H1 (cell line): ENCODE results near the gene CBLN3. TPM values are rescaled to one million over a fixed set of nuclear protein-coding genes. Genes with fewer than 3 reads are reported as not detected.

Experiments
- CTCF ChIA-PET: fragments of 300-600 bp; sonication (Branson Sonifier 250); formaldehyde crosslinking; loops from one replicate; lab custom pipeline; 2021; ENCODE audit not compliant: partially characterized antibody; lab: Charles Lee
- POLR2A ChIA-PET: fragments of 300-600 bp; sonication (Branson Sonifier 250); formaldehyde crosslinking; loops from one replicate; lab custom pipeline; 2021; ENCODE audit warnings: inconsistent platforms; ENCODE audit not compliant: partially characterized antibody; lab: Charles Lee
- DNase-seq, 2 experiments: peaks; one replicate each; pipeline versions ENCODE4 v3.0.0 to v3.0.0-alpha.2; 2010 to 2022; ENCODE audit warnings: low spot score in 2 of 2, low read depth in 1 of 2, mixed read lengths in 1 of 2
- FAIRE-seq: peaks from 2 replicates; lab custom pipeline; 2011; peaks lifted over from hg19 to GRCh38; lab: Jason Lieb, UNC
- H2AFZ ChIP-seq: 2 replicates; pipeline ENCODE4 v1.8.1; 2012; ENCODE audit warnings: low read length, inconsistent platforms
- H2AK5ac ChIP-seq: 2 replicates; pipeline ENCODE4 v1.6.1; 2013; ENCODE audit warnings: low read depth, low read length
- H2BK120ac ChIP-seq: replicated peaks from 2 replicates; pipeline ENCODE3; 2013; ENCODE audit warnings: low read depth, low read length, inconsistent platforms
- H2BK12ac ChIP-seq: 2 replicates; pipeline ENCODE4 v1.6.1; 2013; ENCODE audit warnings: low read depth, low read length
- H2BK15ac ChIP-seq: 2 replicates; pipeline ENCODE4 v1.6.1; 2013; ENCODE audit warnings: low read length
- H2BK20ac ChIP-seq: 2 replicates; pipeline ENCODE4 v1.6.1; 2013; ENCODE audit warnings: low read length
- H2BK5ac ChIP-seq: 2 replicates; pipeline ENCODE4 v1.6.1; 2013; ENCODE audit warnings: low read depth, low read length
- H3K14ac ChIP-seq: 2 replicates; pipeline ENCODE4 v1.6.1; 2013; ENCODE audit warnings: inconsistent platforms; ENCODE audit not compliant: insufficient read length
- H3K18ac ChIP-seq: 2 replicates; pipeline ENCODE4 v1.6.1; 2013; ENCODE audit warnings: low read length; ENCODE audit errors: extremely low read depth
- H3K23ac ChIP-seq: 2 replicates; pipeline ENCODE4 v1.6.1; 2013; ENCODE audit warnings: inconsistent platforms; ENCODE audit not compliant: insufficient read length
- H3K23me2 ChIP-seq: 2 replicates; pipeline ENCODE4 v1.6.1; 2013; ENCODE audit warnings: low read depth, low read length
- H3K27ac ChIP-seq: 2 replicates; pipeline ENCODE4 v1.6.1; 2011; ENCODE audit warnings: low read depth, low read length, inconsistent platforms
- H3K27me3 ChIP-seq, 4 experiments: replicated peaks in 1 of 4; 1 replicate in 1 of 4; 2 replicates in 3 of 4; pipeline versions ENCODE4 v1.6.1 to v1.8.1; 2011 to 2013; ENCODE audit warnings: low read length in 3 of 4, mild to moderate bottlenecking in 3 of 4, inconsistent platforms in 2 of 4, mixed read lengths in 2 of 4, moderate library complexity in 1 of 4; ENCODE audit not compliant: control insufficient read depth in 3 of 4, insufficient read depth in 3 of 4; ENCODE audit errors: extremely low read depth in 1 of 4
- H3K36me3 ChIP-seq, 4 experiments: 2 replicates each; pipeline versions ENCODE4 v1.6.1 to v1.8.1; 2011 to 2013; ENCODE audit warnings: mild to moderate bottlenecking in 4 of 4, low read length in 3 of 4, moderate library complexity in 2 of 4, control low read depth in 1 of 4, inconsistent platforms in 1 of 4; ENCODE audit not compliant: insufficient read depth in 4 of 4, control insufficient read depth in 2 of 4
- H3K4ac ChIP-seq: replicated peaks from 2 replicates; pipeline ENCODE3; 2013; ENCODE audit warnings: low read length, low read depth, mixed read lengths, inconsistent platforms; ENCODE audit not compliant: insufficient read length
- H3K4me1 ChIP-seq, 4 experiments: replicated peaks in 1 of 4; 1 replicate in 1 of 4; 2 replicates in 3 of 4; pipeline versions ENCODE4 v1.6.1 to v1.8.1; 2011 to 2013; ENCODE audit warnings: low read length in 3 of 4, inconsistent platforms in 2 of 4, mixed read lengths in 1 of 4; ENCODE audit not compliant: insufficient read depth in 4 of 4, control insufficient read depth in 3 of 4
- H3K4me2 ChIP-seq, 2 experiments: 2 replicates each; pipeline versions ENCODE4 v1.6.1 to v1.8.1; 2011 to 2013; ENCODE audit warnings: low read depth in 2 of 2, low read length in 2 of 2, control low read depth in 1 of 2, inconsistent platforms in 1 of 2, mild to moderate bottlenecking in 1 of 2; ENCODE audit not compliant: insufficient read depth in 1 of 2
- H3K4me3 ChIP-seq, 4 experiments: fragments of 200-600, 300-600 bp in 1 of 4; sonication (generic), shearing (Covaris generic), sonication (Bioruptor Twin) in 1 of 4; 2 replicates each; pipeline versions ENCODE4 v1.5.1 to v1.8.1; 2011 to 2016; ENCODE audit warnings: low read length in 4 of 4, low read depth in 3 of 4, control low read depth in 2 of 4, inconsistent platforms in 2 of 4, mild to moderate bottlenecking in 2 of 4, mixed read lengths in 1 of 4, moderate library complexity in 1 of 4; ENCODE audit not compliant: insufficient read depth in 2 of 4; ENCODE audit errors: extremely low read depth in 1 of 4
- H3K56ac ChIP-seq: replicated peaks from 2 replicates; pipeline ENCODE3; 2013; ENCODE audit warnings: low read depth, mild to moderate bottlenecking, mixed read lengths, low read length, inconsistent platforms; ENCODE audit not compliant: insufficient read length
- H3K79me1 ChIP-seq: 2 replicates; pipeline ENCODE4 v1.6.1; 2013; ENCODE audit warnings: low read depth, low read length, control low read depth
- H3K79me2 ChIP-seq, 2 experiments: 2 replicates each; pipeline versions ENCODE4 v1.6.1 to v1.8.1; 2012 to 2013; ENCODE audit warnings: low read length in 2 of 2, mild to moderate bottlenecking in 2 of 2, inconsistent platforms in 1 of 2; ENCODE audit not compliant: insufficient read depth in 2 of 2, control insufficient read depth in 1 of 2
- H3K9ac ChIP-seq, 4 experiments: replicated peaks in 1 of 4; 1 replicate in 1 of 4; 2 replicates in 3 of 4; pipeline versions ENCODE4 v1.6.1 to v1.8.1; 2011 to 2013; ENCODE audit warnings: low read depth in 3 of 4, low read length in 3 of 4, control low read depth in 2 of 4, mild to moderate bottlenecking in 2 of 4, moderate library complexity in 2 of 4, inconsistent platforms in 1 of 4; ENCODE audit errors: extremely low read depth in 1 of 4
- H3K9me3 ChIP-seq, 2 experiments: 2 replicates each; pipeline versions ENCODE4 v1.6.1 to v1.8.1; 2012 to 2013; ENCODE audit warnings: mild to moderate bottlenecking in 2 of 2, moderate library complexity in 2 of 2, control low read depth in 1 of 2, inconsistent platforms in 1 of 2, low read depth in 1 of 2, low read length in 1 of 2, mixed read lengths in 1 of 2; ENCODE audit not compliant: insufficient read depth in 2 of 2
- H4K20me1 ChIP-seq, 2 experiments: replicated peaks in 1 of 2; 2 replicates each; pipeline versions ENCODE3 to v1.8.1; 2011 to 2013; ENCODE audit warnings: inconsistent platforms in 2 of 2, low read length in 2 of 2, mild to moderate bottlenecking in 1 of 2; ENCODE audit not compliant: insufficient read depth in 2 of 2, control insufficient read depth in 1 of 2
- H4K5ac ChIP-seq: 2 replicates; pipeline ENCODE4 v1.6.1; 2013; ENCODE audit warnings: low read length, low read depth, mixed read lengths, inconsistent platforms; ENCODE audit not compliant: insufficient read length
- H4K8ac ChIP-seq: 2 replicates; pipeline ENCODE4 v1.8.0; 2013; ENCODE audit warnings: mild to moderate bottlenecking, moderate library complexity, low read length, inconsistent platforms; ENCODE audit not compliant: insufficient read depth; ENCODE audit errors: extremely low read depth
- H4K91ac ChIP-seq: replicated peaks from 2 replicates; pipeline ENCODE3; 2013; ENCODE audit warnings: low read length, mixed read lengths, inconsistent platforms; ENCODE audit not compliant: insufficient read length
- BACH1 ChIP-seq: IDR thresholded peaks from 2 replicates; pipeline ENCODE4 v1.6.1; 2012; ENCODE audit warnings: low read length, improper control_type of control experiment
- BRCA1 ChIP-seq: IDR thresholded peaks from 2 replicates; pipeline ENCODE4 v1.6.1; 2012; ENCODE audit warnings: low read depth, low read length, improper control_type of control experiment
- CBX5 ChIP-seq: fragments of 300-800, 300-1000 bp; sonication (generic); IDR thresholded peaks from 2 replicates; pipeline ENCODE4 v1.7.1; 2016; ENCODE audit warnings: antibody characterized with exemption, low read length, low read depth
- EGR1 ChIP-seq: IDR thresholded peaks from 2 replicates; pipeline ENCODE4 v1.6.1; 2011; ENCODE audit warnings: low read depth, low read length, borderline replicate concordance
- GTF2F1 ChIP-seq: IDR thresholded peaks from 2 replicates; pipeline ENCODE4 v1.6.1; 2012; ENCODE audit warnings: low read depth, low read length, improper control_type of control experiment, borderline replicate concordance
- HDAC6 ChIP-seq: IDR thresholded peaks from one replicate; pipeline ENCODE4 v1.7.1; 2012; ENCODE audit warnings: low read depth, mild to moderate bottlenecking, inconsistent platforms, low read length, moderate library complexity
- JUN ChIP-seq: IDR thresholded peaks from 2 replicates; pipeline ENCODE4 v1.6.1; 2011; ENCODE audit warnings: low read depth, mild to moderate bottlenecking, improper control_type of control experiment, low read length
- RAD21 ChIP-seq, 2 experiments: IDR thresholded peaks in 1 of 2; conservative IDR thresholded peaks in 1 of 2; 2 replicates each; pipeline ENCODE4 v1.6.1; 2011; ENCODE audit warnings: low read depth in 2 of 2, low read length in 2 of 2, improper control_type of control experiment in 1 of 2, inconsistent platforms in 1 of 2, mild to moderate bottlenecking in 1 of 2, moderate library complexity in 1 of 2
- SAP30 ChIP-seq: fragments of 300-600 bp; sonication (generic); IDR thresholded peaks from 2 replicates; pipeline ENCODE4 v1.7.1; 2012; ENCODE audit warnings: low read length, moderate library complexity, mild to moderate bottlenecking, inconsistent platforms; ENCODE audit not compliant: insufficient read depth, insufficient replicate concordance
- TBP ChIP-seq: IDR thresholded peaks from 2 replicates; pipeline ENCODE4 v1.6.1; 2011; ENCODE audit warnings: low read depth, low read length, improper control_type of control experiment
- YY1 ChIP-seq: IDR thresholded peaks from 2 replicates; pipeline ENCODE4 v1.6.1; 2011; ENCODE audit warnings: low read depth, mild to moderate bottlenecking, low read length
- WGBS, 2 experiments: shearing (Covaris generic) in 1 of 2; methylation state at CpG; one replicate each; pipeline versions ENCODE4 v1.1.6 to v1.1.7; 2013 to 2015; ENCODE audit warnings: low lambda C conversion rate in 2 of 2, mixed read lengths in 2 of 2, inconsistent platforms in 1 of 2, low coverage in 1 of 2, missing lambda C conversion rate in 1 of 2; ENCODE audit not compliant: insufficient replicate concordance in 2 of 2, insufficient coverage in 1 of 2, insufficient read length in 1 of 2; ENCODE audit errors: extremely low coverage in 1 of 2, missing lambda C conversion rate in 1 of 2; 5-methylcytosine and 5-hydroxymethylcytosine counted together
- polyA plus RNA-seq, 7 experiments: library from polyadenylated mRNA; depleted of rRNA in 3 of 7; stranded (reverse) in 5 of 7; unstranded in 2 of 7; fragments of >200 nt in 5 of 7; fragments of 200-250 nt in 2 of 7; gene quantifications; 1 replicate in 5 of 7; 2 replicates in 1 of 7; 4 replicates in 1 of 7; pipeline versions ENCODE4 v1.2.1 to v1.2.3, GENCODE V29; 2011 to 2013; ENCODE audit warnings: missing spikeins in 2 of 7, mixed read lengths in 2 of 7
- total RNA-seq: library from RNA; stranded (reverse); fragmentation: NEBNext Ultra II Directional; extraction: Animal tissue kit (Norgen Biotek cat#: 25700); gene quantifications from 2 replicates; pipeline ENCODE4 v1.2.1, GENCODE V29; 2021
- TF ChIP-seq, protein P1 (sequence below): IDR thresholded peaks from 2 replicates; pipeline ENCODE4 v1.6.1; 2012; ENCODE audit warnings: inconsistent platforms

The CBLN3 gene
- total and polyA plus RNA-seq, 2 of the 8 experiments (the other 6 are each of a cell fraction or from before 2014, with no cell fraction given), result 0.54 to 1.00 TPM

DNA sequence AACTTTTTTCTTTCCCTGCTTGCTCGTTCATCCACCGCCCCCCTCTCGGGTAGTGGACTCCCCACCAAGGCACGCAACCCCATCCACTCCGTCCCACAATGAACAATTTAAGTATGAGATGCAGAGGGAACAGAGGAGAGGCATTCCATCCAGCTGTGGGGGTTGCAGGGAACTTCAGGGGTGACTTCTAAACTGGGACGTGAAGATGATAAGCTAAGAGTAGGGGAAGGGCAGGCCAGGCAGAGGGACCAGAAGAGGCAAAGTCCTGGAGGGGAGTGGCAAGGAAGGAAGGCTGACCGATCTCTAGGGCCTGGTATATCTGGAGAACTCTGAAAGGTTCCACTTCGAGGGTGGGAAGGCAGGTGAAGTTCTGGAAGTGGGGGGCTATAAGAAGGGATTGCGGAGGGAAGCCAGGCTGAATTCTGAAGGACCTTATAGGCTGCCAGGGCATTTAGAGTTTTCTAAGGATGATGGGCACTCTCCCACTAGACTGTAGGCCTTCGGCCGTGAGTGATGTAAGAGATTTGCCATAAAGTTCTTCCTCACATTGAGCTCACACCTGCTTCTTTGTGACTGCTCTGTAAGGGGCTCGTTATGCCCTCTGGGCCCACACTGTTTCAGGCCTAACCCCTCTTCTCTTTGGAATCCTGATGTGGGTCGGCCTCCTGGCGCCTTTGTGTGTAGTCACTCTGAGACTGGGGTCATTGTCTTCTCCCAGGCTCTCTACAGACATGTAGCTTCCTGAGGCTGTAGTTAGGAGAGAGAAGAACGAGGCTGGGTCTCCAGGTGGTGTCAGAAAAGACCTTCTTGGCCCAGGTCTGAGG lies 49.3 kb downstream of the CBLN3 start:
- Histone ChIP-seq H3K14ac (no peak overlapping the region), H2BK5ac (no peak overlapping the region), H4K91ac (no peak overlapping the region), H3K36me3 (no peaks in the 10 kb centered on the region), H3K23ac (no peak overlapping the region), H3K9me3 (no peaks in the 10 kb centered on the region), H2BK120ac (no peak overlapping the region), H4K8ac (no peak overlapping the region), H3K79me1 (no peaks in the 10 kb centered on the region), H3K4me2 (0 out of 4 replicates have a peak overlapping the region, but pooled peaks of 1 of the 2 experiments have one; percentile 12), H4K20me1 (no peaks in the 10 kb centered on the region), H3K4me1 (peaks cover 11 to 25% (median 13%) of the 10 kb centered on the region in 4 experiments), H2BK20ac (no peak overlapping the region), H2AK5ac (no peak overlapping the region), H3K79me2 (no peaks in the 10 kb centered on the region), H3K18ac (no peak overlapping the region; the same call in 1 of the 2 replicates), H3K9ac (no peak overlapping the region), H3K27me3 (no peaks in the 10 kb centered on the region), H3K4ac (no peak overlapping the region), H2BK15ac (no peak overlapping the region), H4K5ac (no peak overlapping the region), H3K23me2 (peaks cover 7% of the 10 kb centered on the region; the same call in 1 of the 2 replicates), H2AFZ (no peak overlapping the region), H2BK12ac (no peak overlapping the region), H3K27ac (no peak overlapping the region), H3K56ac (no peak overlapping the region), H3K4me3 (no peak overlapping the region)
- DNase-seq, result no peak
- CTCF ChIA-PET, result interaction anchor here (0.8 to 16.4 kb wide), 11 partner anchors 10 to 61 kb away, joined by 3 to 207 read pairs (median 22); partner anchors contain the start of genes ADCY4, CBLN3, KHNYN and RIPK3
- FAIRE-seq, result no peak
- POLR2A ChIA-PET, result interaction anchor here (0.9 to 4.7 kb wide), 9 partner anchors 10 to 96 kb away, joined by 3 to 27 read pairs (median 4); partner anchors contain the start of genes ADCY4, KHNYN, NFATC4 and SDR39U1
- WGBS, 2 experiments, result 80% methylated on average over 15 of the region's 15 CpGs; no CpG with 5 or more reads in 1 of the 2 experiments
- TF ChIP-seq TBP, result no peak
- no peak for TF ChIP-seq HDAC6
- TF ChIP-seq CBX5, result no peak
- TF ChIP-seq BRCA1, result no peak
- no peak for TF ChIP-seq RAD21 (IDR thresholded peaks at IDR 0.05 in 1 of 2, conservative IDR thresholded peaks at IDR 0.05 in 1 of 2; ENCODE audit: low read depth in 2 of 2, low read length in 2 of 2)
- TF ChIP-seq GTF2F1, result no peak
- no peak for TF ChIP-seq SAP30
- TF ChIP-seq, protein P1, sequence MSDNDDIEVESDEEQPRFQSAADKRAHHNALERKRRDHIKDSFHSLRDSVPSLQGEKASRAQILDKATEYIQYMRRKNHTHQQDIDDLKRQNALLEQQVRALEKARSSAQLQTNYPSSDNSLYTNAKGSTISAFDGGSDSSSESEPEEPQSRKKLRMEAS, result no peak
- no peak for TF ChIP-seq BACH1
- no peak for TF ChIP-seq JUN
- no peak for TF ChIP-seq YY1
- no peak for TF ChIP-seq EGR1
